ENCODE data around the gene ZMIZ1.

DNA sequence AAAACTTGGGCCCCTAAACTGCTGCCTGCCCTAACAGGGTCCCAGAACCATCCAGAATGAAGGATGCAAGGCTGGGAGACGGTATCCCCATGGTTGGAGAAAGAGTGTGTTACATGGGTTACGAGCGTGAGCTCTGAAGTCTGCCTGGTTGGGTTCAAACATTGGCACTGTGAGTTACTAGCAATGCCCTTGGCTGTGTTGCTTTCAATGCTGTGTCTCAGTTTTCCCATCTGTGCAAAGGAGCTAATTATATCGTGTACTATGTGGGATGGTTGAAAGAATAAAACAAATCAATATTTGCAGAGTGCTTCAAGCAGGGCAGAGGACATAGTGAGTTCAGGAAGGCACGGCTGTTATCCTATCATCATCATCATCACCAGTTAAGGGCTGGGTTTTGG, 114.7 kb downstream of the ZMIZ1 start:
- TF ChIP-seq, protein P1, sequence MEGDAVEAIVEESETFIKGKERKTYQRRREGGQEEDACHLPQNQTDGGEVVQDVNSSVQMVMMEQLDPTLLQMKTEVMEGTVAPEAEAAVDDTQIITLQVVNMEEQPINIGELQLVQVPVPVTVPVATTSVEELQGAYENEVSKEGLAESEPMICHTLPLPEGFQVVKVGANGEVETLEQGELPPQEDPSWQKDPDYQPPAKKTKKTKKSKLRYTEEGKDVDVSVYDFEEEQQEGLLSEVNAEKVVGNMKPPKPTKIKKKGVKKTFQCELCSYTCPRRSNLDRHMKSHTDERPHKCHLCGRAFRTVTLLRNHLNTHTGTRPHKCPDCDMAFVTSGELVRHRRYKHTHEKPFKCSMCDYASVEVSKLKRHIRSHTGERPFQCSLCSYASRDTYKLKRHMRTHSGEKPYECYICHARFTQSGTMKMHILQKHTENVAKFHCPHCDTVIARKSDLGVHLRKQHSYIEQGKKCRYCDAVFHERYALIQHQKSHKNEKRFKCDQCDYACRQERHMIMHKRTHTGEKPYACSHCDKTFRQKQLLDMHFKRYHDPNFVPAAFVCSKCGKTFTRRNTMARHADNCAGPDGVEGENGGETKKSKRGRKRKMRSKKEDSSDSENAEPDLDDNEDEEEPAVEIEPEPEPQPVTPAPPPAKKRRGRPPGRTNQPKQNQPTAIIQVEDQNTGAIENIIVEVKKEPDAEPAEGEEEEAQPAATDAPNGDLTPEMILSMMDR (IDR thresholded peaks at IDR 0.05): no peak
- no peak for TF ChIP-seq EP300 (IDR thresholded peaks at IDR 0.05)
